Gastrocnemius medialis (tissue), 4 donors: ENCODE measurements around the gene CYP4A22. TPM values are rescaled to one million over a fixed set of nuclear protein-coding genes. Genes with fewer than 3 reads are reported as not detected.
A peak's percentile ranks its signal among the peaks of the same experiment; 100 is the strongest.

Source experiments
- ATAC-seq, 2 donors: fragments of 150-250 bp; one replicate each; pipeline ENCODE4 v1.9.1; 2016
- DNase-seq, 2 donors: peaks; one replicate each; pipeline ENCODE4 v3.0.0-alpha.2; 2019
- H3K27ac ChIP-seq, 4 donors: fragments of 200-600 bp; sonication (generic); 1 replicate in 1 of 4; 2 replicates in 3 of 4; pipeline ENCODE4 v1.5.1; 2016 to 2018; ENCODE audit warnings: mild to moderate bottlenecking in 2 of 4, moderate library complexity in 1 of 4
- H3K27me3 ChIP-seq, 3 donors: fragments of 200-600 bp; sonication (generic) in 2 of 3; 1 replicate in 1 of 3; 2 replicates in 2 of 3; pipeline versions ENCODE4 v1.5.1 to v1.6.0; 2016 to 2019; ENCODE audit warnings: mild to moderate bottlenecking in 1 of 3, moderate library complexity in 1 of 3
- H3K36me3 ChIP-seq, 2 donors: fragments of 200-600 bp; sonication (generic) in 1 of 2; one replicate each; pipeline ENCODE4 v1.5.1; 2017 to 2018
- H3K4me1 ChIP-seq, 2 donors: fragments of 200-600 bp; sonication (generic) in 1 of 2; one replicate each; pipeline ENCODE4 v1.5.1; 2016 to 2017; ENCODE audit warnings: mild to moderate bottlenecking in 2 of 2
- H3K4me3 ChIP-seq, 4 donors: fragments of 200-600 bp; sonication (generic) in 3 of 4; 1 replicate in 1 of 4; 2 replicates in 3 of 4; pipeline ENCODE4 v1.5.1; 2016 to 2019; ENCODE audit warnings: mild to moderate bottlenecking in 2 of 4
- H3K9me3 ChIP-seq, 3 donors: fragments of 200-600 bp; sonication (generic) in 2 of 3; 1 replicate in 1 of 3; 2 replicates in 2 of 3; pipeline ENCODE4 v1.5.1; 2016 to 2019
- CTCF ChIP-seq, 5 experiments: fragments of 450-650 bp in 3 of 5; fragments of 200-600 bp in 2 of 5; sonication (generic) in 2 of 5; IDR thresholded peaks in 4 of 5; conservative IDR thresholded peaks in 1 of 5; 1 replicate in 4 of 5; 2 replicates in 1 of 5; pipeline ENCODE4 v1.5.1; 2016 to 2019; ENCODE audit warnings: antibody characterized with exemption in 5 of 5, mild to moderate bottlenecking in 3 of 5, moderate library complexity in 3 of 5
- POLR2A ChIP-seq, 2 donors: fragments of 450-650 bp; IDR thresholded peaks; one replicate each; pipeline ENCODE4 v1.6.1; 2017; ENCODE audit warnings: antibody characterized with exemption in 2 of 2, mild to moderate bottlenecking in 2 of 2, moderate library complexity in 2 of 2
- in situ Hi-C, 4 donors: fragments of 200-750 bp; cut with MboI; loops; one replicate each; pipeline versions ENCODE4 v1.15.0 to v1.8.0; 2017; ENCODE audit warnings: low sequenced_read_pairs in 4 of 4
- intact Hi-C: fragments of 100-400 bp; cut with DNase I; formaldehyde crosslinking; loops from one replicate; pipeline ENCODE4 v1.15.1; 2023; ENCODE audit warnings: low total_unique reads
- total RNA-seq, 4 donors: library from RNA; depleted of rRNA; stranded (reverse); fragments of >200 nt; gene quantifications; one replicate each; pipeline versions ENCODE4 v1.1.0 to v1.2.3, GENCODE V29; 2016

CYP4A22 gene
- total RNA-seq, 4 donors from 2014 or later: 0.20 to 0.47 (median 0.32) TPM; not detected in 1

- peaks cover 5 to 9% (median 5%) of the 10 kb centered on the region in 3 donors for H3K27me3 ChIP-seq
- H3K4me3 ChIP-seq: no peak overlapping the region
- in situ Hi-C loops (loop anchor here (10.0 to 25.0 kb wide), 5 partner anchors 159 to 534 kb away; partner anchors contain the start of genes CMPK1 (in 2 of the 4), FOXD2 (in 1 of the 4) and FOXE3 (in 1 of the 4)), intact Hi-C loops (loop anchor here (5.0 kb wide), 3 partner anchors 154 to 534 kb away; partner anchors contain the start of gene CMPK1)
- TF ChIP-seq POLR2A (IDR thresholded peaks at IDR 0.05) (no peak), CTCF (IDR thresholded peaks at IDR 0.05 in 4 of 5, conservative IDR thresholded peaks at IDR 0.05 in 1 of 5) (no peak)
- H3K27ac ChIP-seq: no peak overlapping the region
- H3K9me3 ChIP-seq: no peaks in the 10 kb centered on the region
- DNase-seq: no peak
- H3K36me3 ChIP-seq: no peaks in the 10 kb centered on the region
- peaks cover 9 to 13% of the 10 kb centered on the region in 2 donors for H3K4me1 ChIP-seq
- peak in 1 of 2 donors; percentile 61 for ATAC-seq
Measured at GRCh38 chr1:47178020-47178419, 40.8 kb downstream of the CYP4A22 start.

- H3K36me3 ChIP-seq: no peaks in the 10 kb centered on the region
- intact Hi-C loops: loop anchor here (1.0 to 5.0 kb wide), 4 partner anchors 85 to 534 kb away; partner anchors contain the start of gene CMPK1
- DNase-seq (no peak), ATAC-seq (peak in 1 of 2 donors; percentile 36)
- H3K27ac ChIP-seq: peak overlapping the region in 1 of 4 donors; percentile 16
- H3K4me3 ChIP-seq: no peak overlapping the region
- no peaks in the 10 kb centered on the region for H3K9me3 ChIP-seq
- TF ChIP-seq POLR2A (IDR thresholded peaks at IDR 0.05): no peak
- no peak for TF ChIP-seq CTCF (IDR thresholded peaks at IDR 0.05 in 4 of 5, conservative IDR thresholded peaks at IDR 0.05 in 1 of 5)
- in situ Hi-C loops: loop anchor here (10.0 to 25.0 kb wide), 5 partner anchors 159 to 534 kb away; partner anchors contain the start of genes CMPK1 (in 2 of the 4), FOXD2 (in 1 of the 4) and FOXE3 (in 1 of the 4)
- H3K4me1 ChIP-seq: peaks cover 9 to 13% of the 10 kb centered on the region in 2 donors
- H3K27me3 ChIP-seq: peaks cover under 1 to 9% (median 5%) of the 10 kb centered on the region in 3 donors
Measured at GRCh38 chr1:47178654-47179016, 41.4 kb downstream of the CYP4A22 start.

GRCh38 chr1:47179017-47179987, 42.1 kb downstream of the CYP4A22 start:
- TF ChIP-seq POLR2A (IDR thresholded peaks at IDR 0.05): no peak
- peak; percentile 79 to 94 (median 88) for TF ChIP-seq CTCF (IDR thresholded peaks at IDR 0.05 in 4 of 5, conservative IDR thresholded peaks at IDR 0.05 in 1 of 5)
- in situ Hi-C loops: loop anchor here (10.0 to 25.0 kb wide), 5 partner anchors 158 to 533 kb away; partner anchors contain the start of genes CMPK1 (in 2 of the 4), FOXD2 (in 1 of the 4) and FOXE3 (in 1 of the 4)

GRCh38 chr1:47179988-47180563, 42.8 kb downstream of the CYP4A22 start:
- H3K4me3 ChIP-seq: no peak overlapping the region
- intact Hi-C loops: loop anchor here (1.0 to 5.0 kb wide), 4 partner anchors 83 to 532 kb away; partner anchors contain the start of gene CMPK1
- in situ Hi-C loops: loop anchor here (10.0 to 25.0 kb wide), 5 partner anchors 157 to 532 kb away; partner anchors contain the start of genes CMPK1 (in 2 of the 4), FOXD2 (in 1 of the 4) and FOXE3 (in 1 of the 4)
- DNase-seq: no peak
- H3K4me1 ChIP-seq: peaks cover 9 to 13% of the 10 kb centered on the region in 2 donors
- no peaks in the 10 kb centered on the region for H3K9me3 ChIP-seq
- no peak for TF ChIP-seq CTCF (IDR thresholded peaks at IDR 0.05 in 4 of 5, conservative IDR thresholded peaks at IDR 0.05 in 1 of 5)
- no peak for TF ChIP-seq POLR2A (IDR thresholded peaks at IDR 0.05)
- H3K27ac ChIP-seq: no peak overlapping the region
- H3K36me3 ChIP-seq: no peaks in the 10 kb centered on the region
- H3K27me3 ChIP-seq: peaks cover 0 to 9% (median 5%) of the 10 kb centered on the region in 3 donors
- no peak for ATAC-seq

More at GRCh38 chr1:47179017-47179987, 42.1 kb downstream of the CYP4A22 start:
- peaks cover 0 to 9% (median 5%) of the 10 kb centered on the region in 3 donors for H3K27me3 ChIP-seq
- H3K4me3 ChIP-seq: peak overlapping the region; percentile 35 to 64 (median 50)
- peaks cover 9 to 13% of the 10 kb centered on the region in 2 donors for H3K4me1 ChIP-seq
- peak overlapping the region in 2 of 4 donors; percentile 16 to 32 for H3K27ac ChIP-seq
- intact Hi-C loops: loop anchor here (1.0 to 5.0 kb wide), 4 partner anchors 84 to 533 kb away; partner anchors contain the start of gene CMPK1
- DNase-seq: peak; percentile 65 to 84
- no peaks in the 10 kb centered on the region for H3K36me3 ChIP-seq
- H3K9me3 ChIP-seq: no peaks in the 10 kb centered on the region
- peak; percentile 83 to 92 for ATAC-seq
